OCI-LY7 (cell line): ENCODE measurements around the gene CXCL14. TPM values are rescaled to one million over a fixed set of nuclear protein-coding genes. Genes with fewer than 3 reads are reported as not detected.

ENCODE experiments used
- BruUV-seq: library from RNA; stranded (reverse); fragments of 400-500 nt; replicated peaks from 2 replicates; lab custom pipeline; 2021; lab: Mats Ljungman, UMichigan
- CTCF ChIA-PET: fragments of 300-600 bp; sonication (Branson Sonifier 250); formaldehyde crosslinking; loops from one replicate; lab custom pipeline; 2022; ENCODE audit warnings: antibody characterized with exemption; ENCODE audit not compliant: unreplicated experiment; lab: Charles Lee
- POLR2A ChIA-PET: fragments of 300-600 bp; sonication (Branson Sonifier 250); formaldehyde crosslinking; loops from one replicate; lab custom pipeline; 2022; ENCODE audit warnings: antibody characterized with exemption; lab: Charles Lee
- DNase-seq: peaks from one replicate; pipeline ENCODE4 v3.0.0-alpha.2; 2015; ENCODE audit warnings: low spot score
- H2AFZ ChIP-seq: fragments of 200-600 bp; sonication (generic), shearing (Covaris generic); 2 replicates; pipeline ENCODE4 v1.6.1; 2014; ENCODE audit warnings: mild to moderate bottlenecking, antibody characterized with exemption, low read length, moderate library complexity
- H3K27ac ChIP-seq: fragments of 200-600 bp; sonication (generic); 2 replicates; pipeline ENCODE4 v1.5.1; 2014; ENCODE audit warnings: mixed run types, low read depth, mild to moderate bottlenecking, moderate library complexity, low read length, inconsistent platforms; ENCODE audit not compliant: poor library complexity, severe bottlenecking
- H3K36me3 ChIP-seq: fragments of 200-600 bp; sonication (generic); 2 replicates; pipeline ENCODE4 v1.6.1; 2014; ENCODE audit warnings: mild to moderate bottlenecking, antibody characterized with exemption, low read length, moderate library complexity, mixed read lengths; ENCODE audit not compliant: insufficient read depth
- H3K4me1 ChIP-seq: fragments of 200-600 bp; sonication (generic); 2 replicates; pipeline ENCODE4 v1.5.1; 2014; ENCODE audit warnings: mild to moderate bottlenecking, low read length; ENCODE audit not compliant: insufficient read depth, poor library complexity, severe bottlenecking
- H3K4me2 ChIP-seq: fragments of 200-600 bp; sonication (generic); 2 replicates; pipeline ENCODE4 v1.6.1; 2014; ENCODE audit warnings: mild to moderate bottlenecking, low read length
- H3K4me3 ChIP-seq: fragments of 200-600 bp; sonication (generic); 2 replicates; pipeline ENCODE4 v1.5.1; 2014; ENCODE audit warnings: mild to moderate bottlenecking, low read depth, low read length; ENCODE audit not compliant: poor library complexity, severe bottlenecking
- H3K79me2 ChIP-seq: fragments of 200-600 bp; sonication (generic); 2 replicates; pipeline ENCODE4 v1.6.1; 2016; ENCODE audit warnings: low read depth, mild to moderate bottlenecking, low read length, moderate library complexity, mixed read lengths; ENCODE audit not compliant: insufficient read depth
- H3K9me2 ChIP-seq: fragments of 200-600 bp; sonication (generic); 2 replicates; pipeline ENCODE4 v1.6.1; 2016; ENCODE audit warnings: mild to moderate bottlenecking, low read length, mixed read lengths; ENCODE audit not compliant: insufficient read depth
- H3K9me3 ChIP-seq: fragments of 200-600 bp; sonication (generic); 2 replicates; pipeline ENCODE4 v1.6.1; 2014; ENCODE audit warnings: mild to moderate bottlenecking, mixed run types, low read length, mixed read lengths
- H4K20me1 ChIP-seq: fragments of 200-600 bp; sonication (generic); 2 replicates; pipeline ENCODE4 v1.6.1; 2014; ENCODE audit warnings: mild to moderate bottlenecking, antibody characterized with exemption, low read length, moderate library complexity, mixed read lengths; ENCODE audit not compliant: insufficient read depth
- CTCF ChIP-seq: fragments of 200-600 bp; sonication (generic); conservative IDR thresholded peaks from 2 replicates; pipeline ENCODE4 v1.5.1; 2014; ENCODE audit warnings: mild to moderate bottlenecking, antibody characterized with exemption, low read length, moderate library complexity, mixed read lengths
- EZH2phosphoT487 ChIP-seq: fragments of 200-600 bp; sonication (generic); IDR thresholded peaks from 2 replicates; pipeline ENCODE4 v1.6.1; 2018; ENCODE audit warnings: low read depth, borderline replicate concordance, mild to moderate bottlenecking, mixed run types, antibody characterized with exemption, low read length, moderate library complexity, mixed read lengths
- intact Hi-C: fragments of 100-400 bp; cut with micrococcal nuclease; formaldehyde crosslinking; loops from one replicate; pipeline ENCODE4 v1.10.0; 2022; ENCODE audit not compliant: unreplicated experiment
- total RNA-seq, 2 experiments: library from RNA; depleted of rRNA in 1 of 2; stranded (reverse); fragments of >200 nt in 1 of 2; shearing (Covaris generic) in 1 of 2; gene quantifications; 2 replicates each; pipeline ENCODE4 v1.2.3, GENCODE V29; 2014 to 2022

CXCL14 gene
- total RNA-seq, 2 experiments from 2014 or later: not detected

- BruUV-seq: no TSS peak
These were observed 51.9 kb downstream of the CXCL14 start for GRCh38 chr5:135526924-135527323.

GRCh38 chr5:135521964-135522363 is 56.8 kb downstream of the CXCL14 start:
- ChIA-PET POLR2A (no interaction called here), CTCF (no interaction called here)
- H3K36me3 ChIP-seq: no peaks in the 10 kb centered on the region
- no peaks in the 10 kb centered on the region for H3K9me2 ChIP-seq
- H2AFZ ChIP-seq: no peak overlapping the region
- no TSS peak for BruUV-seq
- no peaks in the 10 kb centered on the region for H4K20me1 ChIP-seq
- no peaks in the 10 kb centered on the region for H3K9me3 ChIP-seq
- intact Hi-C loops: no loop called here
- no peak overlapping the region for H3K27ac ChIP-seq
- H3K79me2 ChIP-seq: no peaks in the 10 kb centered on the region
- DNase-seq: no peak
- TF ChIP-seq CTCF (no peak), EZH2phosphoT487 (no peak)
- no peaks in the 10 kb centered on the region for H3K4me1 ChIP-seq
- H3K4me3 ChIP-seq: no peak overlapping the region
- H3K4me2 ChIP-seq: no peak overlapping the region

More at GRCh38 chr5:135526924-135527323, 51.9 kb downstream of the CXCL14 start:
- TF ChIP-seq CTCF (no peak), EZH2phosphoT487 (no peak)
- Histone ChIP-seq H3K9me2 (no peaks in the 10 kb centered on the region), H3K4me2 (no peak overlapping the region), H3K36me3 (no peaks in the 10 kb centered on the region), H2AFZ (no peak overlapping the region), H3K4me3 (no peak overlapping the region), H3K79me2 (no peaks in the 10 kb centered on the region), H4K20me1 (no peaks in the 10 kb centered on the region), H3K4me1 (no peaks in the 10 kb centered on the region), H3K9me3 (no peaks in the 10 kb centered on the region), H3K27ac (no peak overlapping the region)
- POLR2A ChIA-PET: no interaction called here
- CTCF ChIA-PET: no interaction called here
- DNase-seq: no peak
- intact Hi-C loops: no loop called here

Other genes with a start within 250 kb of the CXCL14 start
- gene MACROH2A1, start 179.8 kb downstream of the CXCL14 start, total RNA-seq (2014; rRNA removed; shearing (Covaris generic)): 356 and 388 TPM in 2 replicates
- 271 and 279 TPM in 2 replicates for gene MACROH2A1, start 179.8 kb downstream of the CXCL14 start, total RNA-seq (2022)
- not detected in 2 replicates for gene DCANP1, start 131.6 kb downstream of the CXCL14 start, total RNA-seq (2014; rRNA removed; shearing (Covaris generic))
- gene DCANP1, start 131.6 kb downstream of the CXCL14 start, total RNA-seq (2022): not detected in 2 replicates
- not detected in 2 replicates for gene TIFAB, start 126.6 kb downstream of the CXCL14 start, total RNA-seq (2014; rRNA removed; shearing (Covaris generic))
- not detected in 2 replicates for gene TIFAB, start 126.6 kb downstream of the CXCL14 start, total RNA-seq (2022)
- gene NEUROG1, start 43.0 kb downstream of the CXCL14 start, total RNA-seq (2014; rRNA removed; shearing (Covaris generic)): not detected in 2 replicates
- gene NEUROG1, start 43.0 kb downstream of the CXCL14 start, total RNA-seq (2022): not detected in 2 replicates